Activated CD4-positive, alpha-beta memory T cell treated with anti-CD3 and anti-CD28 coated beads for 36 hours (primary cell): ENCODE results near the gene FUNDC2. TPM values are rescaled to one million over a fixed set of nuclear protein-coding genes. Genes with fewer than 3 reads are reported as not detected.

Source experiments
- CTCF ChIA-PET: fragments of 350-600 bp; sonication (Branson Sonifier 250); formaldehyde crosslinking; loops from one replicate; lab custom pipeline; 2021; ENCODE audit warnings: antibody characterized with exemption, inconsistent platforms; lab: Charles Lee
- POLR2A ChIA-PET: fragments of 350-600 bp; sonication (Branson Sonifier 250); formaldehyde crosslinking; loops from one replicate; lab custom pipeline; 2021; ENCODE audit warnings: antibody characterized with exemption; lab: Charles Lee
- DNase-seq: peaks from one replicate; pipeline ENCODE4 v3.0.0-alpha.2; 2020
- H3K27ac Mint-ChIP-seq: one replicate; pipeline ENCODE4 v1.8.0; 2021; ENCODE audit warnings: mixed read lengths
- H3K27me3 Mint-ChIP-seq: one replicate; pipeline ENCODE4 v1.8.0; 2021; ENCODE audit warnings: mixed read lengths
- H3K36me3 Mint-ChIP-seq: one replicate; pipeline ENCODE4 v1.8.0; 2021; ENCODE audit warnings: mixed read lengths
- H3K4me1 Mint-ChIP-seq: one replicate; pipeline ENCODE4 v1.8.0; 2021; ENCODE audit warnings: low read depth, mixed read lengths
- H3K4me3 Mint-ChIP-seq: one replicate; pipeline ENCODE4 v1.8.0; 2021; ENCODE audit warnings: mild to moderate bottlenecking, mixed read lengths
- H3K9me3 Mint-ChIP-seq: one replicate; pipeline ENCODE4 v1.8.0; 2021; ENCODE audit warnings: mixed read lengths
- intact Hi-C: fragments of 100-400 bp; cut with micrococcal nuclease; formaldehyde crosslinking; loops from one replicate; pipeline ENCODE4 v1.15.1; 2023
- total RNA-seq, 2 experiments: library from RNA; stranded (reverse); gene quantifications; one replicate each; pipeline ENCODE4 v1.2.3, GENCODE V29; 2021

The FUNDC2 gene
- total RNA-seq, result 10 to 100 TPM; 95.1 to 95.9 TPM

- Mint-ChIP-seq H3K36me3 (no peaks in the 10 kb centered on the region), H3K27ac (peak within 1 kb of the TSS; percentile 94), H3K4me3 (peak within 1 kb of the TSS; percentile 83), H3K4me1 (peaks cover 21% of the 10 kb centered on the region), H3K27me3 (no peaks in the 10 kb centered on the region), H3K9me3 (no peaks in the 10 kb centered on the region)
- intact Hi-C loops, result loop anchor here (1.0 to 2.0 kb wide), 2 partner anchors 36 to 44 kb away; partner anchors contain the start of genes BRCC3, CMC4 and MTCP1
- peak; percentile 96 for DNase-seq
- POLR2A ChIA-PET, result interaction anchor here (0.8 to 1.3 kb wide), 2 partner anchors 43 to 46 kb away, joined by 3 to 5 read pairs; no protein-coding TSS in a partner anchor
- CTCF ChIA-PET, result interaction anchor here (0.7 to 3.3 kb wide), 5 partner anchors 10 to 189 kb away, joined by 3 to 12 read pairs (median 3); no protein-coding TSS in a partner anchor
These were observed at the start of gene FUNDC2 for GRCh38 chrX:155026727-155027508. FUNDC2 (plus strand) TSS chrX:155026844; CDS start chrX:155026939, 95 bp downstream.

GRCh38 chrX:154979629-154980028, 47.0 kb upstream of the FUNDC2 start:
- intact Hi-C loops, result loop anchor here (1.0 to 5.0 kb wide), 5 partner anchors 61 to 237 kb away; partner anchors contain the start of genes BRCC3, CMC4, MTCP1 and VBP1
- Mint-ChIP-seq H3K27me3 (no peaks in the 10 kb centered on the region), H3K4me3 (no peak overlapping the region), H3K4me1 (peaks cover 2% of the 10 kb centered on the region), H3K36me3 (no peaks in the 10 kb centered on the region), H3K27ac (no peak overlapping the region), H3K9me3 (peaks cover 4% of the 10 kb centered on the region)
- no peak for DNase-seq
- POLR2A ChIA-PET, result no interaction called here
- CTCF ChIA-PET, result interaction anchor here (0.8 to 2.1 kb wide), 7 partner anchors 9 to 106 kb away, joined by 3 to 18 read pairs (median 7); no protein-coding TSS in a partner anchor

GRCh38 chrX:154980330-154981115, 46.1 kb upstream of the FUNDC2 start:
- DNase-seq, result peak; percentile 84
- H3K27me3 Mint-ChIP-seq, result no peaks in the 10 kb centered on the region
- peaks cover 2% of the 10 kb centered on the region for H3K4me1 Mint-ChIP-seq
- H3K36me3 Mint-ChIP-seq, result no peaks in the 10 kb centered on the region
- H3K4me3 Mint-ChIP-seq, result peak overlapping the region; percentile 75
- H3K27ac Mint-ChIP-seq, result peak overlapping the region; percentile 33
- intact Hi-C loops, result loop anchor here (1.0 to 5.0 kb wide), 6 partner anchors 62 to 236 kb away; partner anchors contain the start of genes BRCC3, CMC4, MTCP1 and VBP1
- ChIA-PET POLR2A (interaction anchor here (0.6 to 1.0 kb wide), 2 partner anchors 46 to 119 kb away, joined by 3 read pairs; partner anchors contain the start of gene FUNDC2), CTCF (interaction anchor here (0.6 to 2.1 kb wide), 9 partner anchors 9 to 105 kb away, joined by 3 to 18 read pairs (median 4); no protein-coding TSS in a partner anchor)
- H3K9me3 Mint-ChIP-seq, result peaks cover 4% of the 10 kb centered on the region

- DNase-seq, result no peak
- no peak overlapping the region for H3K4me3 Mint-ChIP-seq
- H3K9me3 Mint-ChIP-seq, result peaks cover 4% of the 10 kb centered on the region
- intact Hi-C loops, result loop anchor here (1.0 to 5.0 kb wide), 4 partner anchors 76 to 168 kb away; partner anchors contain the start of genes BRCC3, CMC4 and MTCP1
- no peak overlapping the region for H3K27ac Mint-ChIP-seq
- H3K4me1 Mint-ChIP-seq, result peaks cover 2% of the 10 kb centered on the region
- CTCF ChIA-PET, result interaction anchor here (2.1 to 2.4 kb wide), 2 partner anchors 76 kb away, joined by 11 to 18 read pairs; no protein-coding TSS in a partner anchor
- no peaks in the 10 kb centered on the region for H3K27me3 Mint-ChIP-seq
- no peaks in the 10 kb centered on the region for H3K36me3 Mint-ChIP-seq
- POLR2A ChIA-PET, result interaction anchor here (1.0 kb wide), 1 partner anchor 46 kb away, joined by 3 read pairs; the partner anchor contains the start of gene FUNDC2
These were observed 45.6 kb upstream of the FUNDC2 start for GRCh38 chrX:154981116-154981411.

GRCh38 chrX:154986826-154987575, 39.6 kb upstream of the FUNDC2 start:
- intact Hi-C loops, result no loop called here
- Mint-ChIP-seq H3K36me3 (no peaks in the 10 kb centered on the region), H3K27ac (no peak overlapping the region), H3K4me3 (no peak overlapping the region), H3K4me1 (peaks cover 20% of the 10 kb centered on the region), H3K9me3 (no peaks in the 10 kb centered on the region), H3K27me3 (no peaks in the 10 kb centered on the region)
- no peak for DNase-seq
- ChIA-PET CTCF (interaction anchor here (0.7 to 7.7 kb wide), 5 partner anchors 62 to 107 kb away, joined by 3 to 35 read pairs (median 4); no protein-coding TSS in a partner anchor), POLR2A (no interaction called here)

- H3K4me1 Mint-ChIP-seq, result peaks cover 21% of the 10 kb centered on the region
- ChIA-PET CTCF (interaction anchor here (1.4 to 7.7 kb wide), 3 partner anchors 8 to 106 kb away, joined by 4 to 35 read pairs (median 7); no protein-coding TSS in a partner anchor), POLR2A (no interaction called here)
These were observed 38.7 kb upstream of the FUNDC2 start for GRCh38 chrX:154987940-154988339.

GRCh38 chrX:154988719-154989118, 37.9 kb upstream of the FUNDC2 start:
- no peak overlapping the region for H3K27ac Mint-ChIP-seq
- DNase-seq, result no peak
- no peaks in the 10 kb centered on the region for H3K36me3 Mint-ChIP-seq
- intact Hi-C loops, result no loop called here
- no peaks in the 10 kb centered on the region for H3K9me3 Mint-ChIP-seq
- no peak overlapping the region for H3K4me3 Mint-ChIP-seq
- ChIA-PET CTCF (interaction anchor here (1.0 to 7.7 kb wide), 3 partner anchors 9 to 75 kb away, joined by 3 to 35 read pairs (median 7); no protein-coding TSS in a partner anchor), POLR2A (no interaction called here)
- H3K4me1 Mint-ChIP-seq, result peaks cover 21% of the 10 kb centered on the region
- H3K27me3 Mint-ChIP-seq, result no peaks in the 10 kb centered on the region

More at GRCh38 chrX:154987940-154988339, 38.7 kb upstream of the FUNDC2 start:
- H3K27ac Mint-ChIP-seq, result no peak overlapping the region
- intact Hi-C loops, result no loop called here
- no peak overlapping the region for H3K4me3 Mint-ChIP-seq
- no peaks in the 10 kb centered on the region for H3K9me3 Mint-ChIP-seq
- H3K27me3 Mint-ChIP-seq, result no peaks in the 10 kb centered on the region
- H3K36me3 Mint-ChIP-seq, result no peaks in the 10 kb centered on the region
- DNase-seq, result no peak

- intact Hi-C loops, result loop anchor here (2.0 kb wide), 1 partner anchor 36 kb away; the partner anchor contains the start of gene FUNDC2
- ChIA-PET CTCF (interaction anchor here (0.9 to 7.7 kb wide), 2 partner anchors 66 to 96 kb away, joined by 5 to 35 read pairs; no protein-coding TSS in a partner anchor), POLR2A (no interaction called here)
- Mint-ChIP-seq H3K36me3 (no peaks in the 10 kb centered on the region), H3K27ac (peak overlapping the region; percentile 18), H3K27me3 (no peaks in the 10 kb centered on the region), H3K4me3 (no peak overlapping the region), H3K4me1 (peaks cover 21% of the 10 kb centered on the region), H3K9me3 (no peaks in the 10 kb centered on the region)
- no peak for DNase-seq
These were observed 36.1 kb upstream of the FUNDC2 start for GRCh38 chrX:154990496-154990895.

- ChIA-PET POLR2A (interaction anchor here (1.0 kb wide), 1 partner anchor 64 kb away, joined by 3 read pairs; no protein-coding TSS in a partner anchor), CTCF (interaction anchor here (0.9 to 7.7 kb wide), 2 partner anchors 65 to 96 kb away, joined by 5 to 35 read pairs; no protein-coding TSS in a partner anchor)
- Mint-ChIP-seq H3K4me1 (peaks cover 21% of the 10 kb centered on the region), H3K36me3 (no peaks in the 10 kb centered on the region), H3K27ac (no peak overlapping the region), H3K4me3 (no peak overlapping the region), H3K9me3 (no peaks in the 10 kb centered on the region), H3K27me3 (no peaks in the 10 kb centered on the region)
- DNase-seq, result peak; percentile 30
- intact Hi-C loops, result loop anchor here (2.0 kb wide), 1 partner anchor 36 kb away; the partner anchor contains the start of gene FUNDC2
These were observed 35.6 kb upstream of the FUNDC2 start for GRCh38 chrX:154991039-154991438.

- intact Hi-C loops, result loop anchor here (2.0 kb wide), 1 partner anchor 35 kb away; the partner anchor contains the start of gene FUNDC2
- H3K27me3 Mint-ChIP-seq, result no peaks in the 10 kb centered on the region
- no peaks in the 10 kb centered on the region for H3K36me3 Mint-ChIP-seq
- no peak for DNase-seq
- no peak overlapping the region for H3K27ac Mint-ChIP-seq
- ChIA-PET POLR2A (interaction anchor here (1.0 kb wide), 1 partner anchor 64 kb away, joined by 3 read pairs; no protein-coding TSS in a partner anchor), CTCF (interaction anchor here (0.9 to 7.7 kb wide), 2 partner anchors 65 to 95 kb away, joined by 5 to 35 read pairs; no protein-coding TSS in a partner anchor)
- no peak overlapping the region for H3K4me3 Mint-ChIP-seq
- no peaks in the 10 kb centered on the region for H3K9me3 Mint-ChIP-seq
- peaks cover 21% of the 10 kb centered on the region for H3K4me1 Mint-ChIP-seq
These were observed 35.2 kb upstream of the FUNDC2 start for GRCh38 chrX:154991476-154991875.
